ENCODE results near the gene PRKCA. TPM values are rescaled to one million over a fixed set of nuclear protein-coding genes. Genes with fewer than 3 reads are reported as not detected.

The PRKCA gene
- total RNA-seq, 1 experiment from 2014 or later = 29.6 TPM

- no peaks in the 10 kb centered on the region for H3K27me3 Mint-ChIP-seq (ENCODE audit: insufficient read depth, unreplicated experiment)
- BruUV-seq (replicated peaks) = no TSS peak
- no peak overlapping the region for H3K4me3 ChIP-seq (ENCODE audit: low read depth, low read length)
- peaks cover 49% of the 10 kb centered on the region for H3K4me1 Mint-ChIP-seq (ENCODE audit: low read depth, unreplicated experiment)
- CTCF ChIA-PET = no interaction called here
- no peaks in the 10 kb centered on the region for H3K9me3 Mint-ChIP-seq (ENCODE audit: unreplicated experiment)
- no peaks in the 10 kb centered on the region for H3K36me3 ChIP-seq (ENCODE audit: control insufficient read depth, insufficient read depth, low read length)
- H3K4me3 Mint-ChIP-seq (ENCODE audit: unreplicated experiment) = no peak overlapping the region
- no peak for TF ChIP-seq CTCF (IDR thresholded peaks at IDR 0.05; ENCODE audit: insufficient read depth in 1 of 2, low read depth in 1 of 2, low read length in 1 of 2, severe bottlenecking in 1 of 2, unreplicated experiment in 1 of 2)
- intact Hi-C loops (cut with micrococcal nuclease; ENCODE audit: unreplicated experiment) = no loop called here
- H3K36me3 Mint-ChIP-seq (ENCODE audit: insufficient read depth, unreplicated experiment) = peaks cover 6% of the 10 kb centered on the region
- peaks cover 28% of the 10 kb centered on the region for H3K4me1 ChIP-seq
- H3K27me3 ChIP-seq (replicated peaks; ENCODE audit: control insufficient read depth, insufficient read depth, low read length) = no peaks in the 10 kb centered on the region
- POLR2A ChIA-PET = no interaction called here
- DNase-seq = no peak
- H3K9me3 ChIP-seq = no peaks in the 10 kb centered on the region
- H3K27ac Mint-ChIP-seq (ENCODE audit: unreplicated experiment) = no peak overlapping the region
Observed at GRCh38 chr17:66443166-66443565, 140.8 kb downstream of the PRKCA start.

- Histone ChIP-seq H3K27me3 (replicated peaks; ENCODE audit: control insufficient read depth, insufficient read depth, low read length) (no peaks in the 10 kb centered on the region), H3K36me3 (ENCODE audit: control insufficient read depth, insufficient read depth, low read length) (no peaks in the 10 kb centered on the region), H3K4me1 (peaks cover 33% of the 10 kb centered on the region), H3K9me3 (no peaks in the 10 kb centered on the region), H3K4me3 (ENCODE audit: low read depth, low read length) (no peak overlapping the region)
- intact Hi-C loops (cut with micrococcal nuclease; ENCODE audit: unreplicated experiment) = loop anchor here (2.0 kb wide), 1 partner anchor 27 kb away; no protein-coding TSS in a partner anchor
- H3K4me1 Mint-ChIP-seq (ENCODE audit: low read depth, unreplicated experiment) = peaks cover 54% of the 10 kb centered on the region
- ChIA-PET CTCF (no interaction called here), POLR2A (no interaction called here)
- peaks cover 6% of the 10 kb centered on the region for H3K36me3 Mint-ChIP-seq (ENCODE audit: insufficient read depth, unreplicated experiment)
- H3K4me3 Mint-ChIP-seq (ENCODE audit: unreplicated experiment) = no peak overlapping the region
- no peaks in the 10 kb centered on the region for H3K9me3 Mint-ChIP-seq (ENCODE audit: unreplicated experiment)
- DNase-seq = no peak
- no peaks in the 10 kb centered on the region for H3K27me3 Mint-ChIP-seq (ENCODE audit: insufficient read depth, unreplicated experiment)
- no peak overlapping the region for H3K27ac Mint-ChIP-seq (ENCODE audit: unreplicated experiment)
- BruUV-seq (replicated peaks) = no TSS peak
- no peak for TF ChIP-seq CTCF (IDR thresholded peaks at IDR 0.05; ENCODE audit: insufficient read depth in 1 of 2, low read depth in 1 of 2, low read length in 1 of 2, severe bottlenecking in 1 of 2, unreplicated experiment in 1 of 2)
Observed at GRCh38 chr17:66443606-66444005, 141.2 kb downstream of the PRKCA start.

GRCh38 chr17:66444031-66444430 is 141.6 kb downstream of the PRKCA start:
- Histone ChIP-seq H3K4me3 (ENCODE audit: low read depth, low read length) (no peak overlapping the region), H3K36me3 (ENCODE audit: control insufficient read depth, insufficient read depth, low read length) (no peaks in the 10 kb centered on the region), H3K27me3 (replicated peaks; ENCODE audit: control insufficient read depth, insufficient read depth, low read length) (no peaks in the 10 kb centered on the region), H3K9me3 (no peaks in the 10 kb centered on the region), H3K4me1 (peaks cover 33% of the 10 kb centered on the region)
- Mint-ChIP-seq H3K27me3 (ENCODE audit: insufficient read depth, unreplicated experiment) (no peaks in the 10 kb centered on the region), H3K4me3 (ENCODE audit: unreplicated experiment) (no peak overlapping the region), H3K4me1 (ENCODE audit: low read depth, unreplicated experiment) (peaks cover 55% of the 10 kb centered on the region), H3K36me3 (ENCODE audit: insufficient read depth, unreplicated experiment) (peaks cover 6% of the 10 kb centered on the region), H3K27ac (ENCODE audit: unreplicated experiment) (peak overlapping the region; percentile 19), H3K9me3 (ENCODE audit: unreplicated experiment) (no peaks in the 10 kb centered on the region)
- intact Hi-C loops (cut with micrococcal nuclease; ENCODE audit: unreplicated experiment) = loop anchor here (2.0 kb wide), 1 partner anchor 27 kb away; no protein-coding TSS in a partner anchor
- peak; percentile 42 to 60 for DNase-seq
- POLR2A ChIA-PET = no interaction called here
- CTCF ChIA-PET = no interaction called here
- TF ChIP-seq CTCF (IDR thresholded peaks at IDR 0.05; ENCODE audit: insufficient read depth in 1 of 2, low read depth in 1 of 2, low read length in 1 of 2, severe bottlenecking in 1 of 2, unreplicated experiment in 1 of 2) = no peak
- BruUV-seq (replicated peaks) = no TSS peak

Measured in Caco-2 (cell line).